Measurements from ENCODE around the gene SIGLEC14.
"Not testable (repeated sequence)": the region's sequence is repeated elsewhere in the genome, so short reads cannot be mapped to it uniquely, and the experiment has no call there.

SIGLEC14 gene

DNA sequence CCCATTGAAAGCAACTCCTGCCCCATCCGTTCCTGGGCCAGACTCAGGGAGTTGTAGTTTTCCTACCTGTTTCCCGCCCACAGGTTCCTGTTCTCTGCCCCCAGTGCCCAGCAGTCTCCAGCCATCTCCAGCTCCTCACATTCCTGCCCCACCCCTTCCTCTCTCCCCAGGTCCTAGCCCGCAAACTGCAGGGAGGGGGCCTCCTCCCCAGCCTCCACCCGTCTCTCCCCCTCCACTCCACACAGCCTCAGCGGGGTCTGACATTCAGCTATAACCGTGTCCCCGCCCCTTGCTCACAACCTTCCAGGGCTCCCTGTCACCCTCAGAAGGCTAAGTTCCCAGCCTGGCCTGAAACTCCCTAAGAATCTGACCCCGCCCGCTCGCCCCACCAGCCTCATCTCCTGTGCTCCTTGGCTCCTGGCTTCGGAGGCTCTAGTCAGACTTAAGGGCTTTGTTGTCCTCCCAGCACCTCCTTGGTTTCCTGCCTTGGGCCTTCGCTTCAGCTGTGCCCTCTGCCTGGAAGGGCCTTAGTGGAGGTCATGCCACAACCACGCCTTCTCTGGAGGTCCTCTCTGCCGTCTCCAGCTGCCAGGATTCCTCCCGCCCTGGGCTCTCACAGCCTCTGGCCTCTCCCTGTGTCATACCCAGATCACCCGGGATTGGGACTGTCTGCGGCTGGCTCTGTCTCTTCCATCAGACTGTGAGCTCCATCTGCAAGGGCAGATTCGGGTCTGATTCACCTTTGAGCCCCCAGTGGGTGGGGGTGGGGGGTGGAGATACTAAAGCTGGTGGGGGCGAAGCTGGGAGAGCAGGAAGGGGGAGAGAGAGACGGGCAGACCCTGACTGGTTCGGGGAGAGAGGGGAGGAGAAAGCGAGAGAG lies 41.4 kb upstream of the SIGLEC14 start:
- Histone ChIP-seq H3K4me1 (ENCODE audit: insufficient read depth, low read length) (peaks cover 7% of the 10 kb centered on the region), H3K36me3 (ENCODE audit: insufficient read depth, low read length) (no peaks in the 10 kb centered on the region), H3K9me3 (ENCODE audit: control insufficient read depth, insufficient read depth, low read length) (no peaks in the 10 kb centered on the region), H3K9ac (ENCODE audit: low read depth, low read length) (peak overlapping the region; percentile 55)

DNA sequence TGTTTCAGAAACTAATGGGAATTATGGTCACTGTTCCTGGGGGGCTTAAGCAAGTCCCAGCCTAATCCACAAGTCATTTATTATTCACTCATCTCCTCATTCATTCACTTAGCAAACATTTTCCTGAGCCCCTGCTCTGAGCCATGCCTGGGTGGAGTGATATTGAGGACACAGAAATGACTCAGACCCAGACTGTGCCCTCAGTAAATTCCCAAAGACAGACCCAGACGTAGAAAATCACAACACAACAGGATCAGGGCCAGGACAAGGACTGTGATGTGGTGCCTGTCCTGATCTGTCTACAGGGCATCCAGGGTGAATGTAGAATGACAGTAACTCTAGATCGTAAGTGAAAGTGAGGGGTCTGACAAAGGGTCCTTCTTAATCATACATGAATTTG lies 39.5 kb upstream of the SIGLEC14 start:
- Histone ChIP-seq H3K9ac (ENCODE audit: low read depth, low read length) (no peak overlapping the region), H3K9me3 (ENCODE audit: control insufficient read depth, insufficient read depth, low read length) (no peaks in the 10 kb centered on the region)

DNA sequence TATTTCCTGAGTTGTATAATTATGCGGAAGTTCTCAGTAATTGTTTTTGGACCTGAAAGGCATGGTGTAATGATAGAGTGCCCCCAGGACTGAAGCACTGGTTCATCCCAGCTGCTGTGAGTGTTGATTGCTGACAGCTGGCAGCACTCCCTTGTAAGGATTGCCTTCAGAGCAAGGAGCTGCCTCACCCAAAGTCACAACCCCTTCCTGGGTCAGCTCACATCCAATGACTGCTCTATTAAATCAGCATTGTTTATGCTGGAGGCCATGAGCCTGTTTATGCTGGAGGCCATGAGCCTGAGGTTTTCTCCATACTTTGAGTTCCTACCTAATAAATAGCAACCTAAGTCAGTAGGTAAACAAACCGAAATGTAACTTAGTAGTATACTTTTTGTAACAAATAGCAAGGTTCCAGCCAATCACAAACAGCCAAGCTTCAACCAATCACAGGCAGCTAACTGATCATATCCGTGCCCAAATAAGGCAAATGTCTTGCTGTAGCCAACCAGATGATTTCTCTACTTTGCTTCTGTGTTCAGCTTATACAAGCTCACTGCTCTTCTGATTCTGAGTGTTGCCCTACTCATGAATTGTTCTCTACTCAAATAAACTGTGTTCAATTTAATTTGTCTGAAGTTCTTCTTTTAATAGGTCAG lies 34.8 kb upstream of the SIGLEC14 start:
- Histone ChIP-seq H3K4me1 (ENCODE audit: insufficient read depth, low read length) (no peaks in the 10 kb centered on the region), H3K9ac (ENCODE audit: low read depth, low read length) (no peak overlapping the region), H3K9me3 (ENCODE audit: control insufficient read depth, insufficient read depth, low read length) (no peaks in the 10 kb centered on the region), H3K36me3 (ENCODE audit: insufficient read depth, low read length) (no peaks in the 10 kb centered on the region)

More for the DNA sequence above, 39.5 kb upstream of the SIGLEC14 start:
- peaks cover 7% of the 10 kb centered on the region; the same call in 1 of the 2 replicates for H3K4me1 ChIP-seq (ENCODE audit: insufficient read depth, low read length)
- no peaks in the 10 kb centered on the region for H3K36me3 ChIP-seq (ENCODE audit: insufficient read depth, low read length)

DNA sequence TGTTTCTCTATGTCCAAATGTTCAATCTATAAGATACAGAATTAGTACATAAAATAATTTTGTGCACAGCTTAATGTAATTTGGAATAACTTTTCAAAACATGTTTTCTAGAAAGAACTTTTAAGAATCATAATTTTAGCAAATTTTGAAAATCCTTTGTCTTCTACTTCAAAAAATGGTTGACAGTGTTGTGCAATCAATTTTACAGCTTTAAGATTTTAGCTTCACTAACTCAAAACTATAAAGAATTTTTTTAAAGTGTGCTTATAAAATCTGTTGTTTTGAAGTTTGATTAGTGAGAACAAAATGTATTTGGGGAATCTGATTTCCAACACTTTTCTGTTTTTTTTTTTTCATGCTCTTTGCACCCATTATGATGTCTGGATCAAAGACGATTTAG lies 33.8 kb upstream of the SIGLEC14 start:
- H3K9ac ChIP-seq (ENCODE audit: low read depth, low read length): no peak overlapping the region
- no peaks in the 10 kb centered on the region for H3K9me3 ChIP-seq (ENCODE audit: control insufficient read depth, insufficient read depth, low read length)
- no peaks in the 10 kb centered on the region for H3K4me1 ChIP-seq (ENCODE audit: insufficient read depth, low read length)
- H3K36me3 ChIP-seq (ENCODE audit: insufficient read depth, low read length): no peaks in the 10 kb centered on the region

DNA sequence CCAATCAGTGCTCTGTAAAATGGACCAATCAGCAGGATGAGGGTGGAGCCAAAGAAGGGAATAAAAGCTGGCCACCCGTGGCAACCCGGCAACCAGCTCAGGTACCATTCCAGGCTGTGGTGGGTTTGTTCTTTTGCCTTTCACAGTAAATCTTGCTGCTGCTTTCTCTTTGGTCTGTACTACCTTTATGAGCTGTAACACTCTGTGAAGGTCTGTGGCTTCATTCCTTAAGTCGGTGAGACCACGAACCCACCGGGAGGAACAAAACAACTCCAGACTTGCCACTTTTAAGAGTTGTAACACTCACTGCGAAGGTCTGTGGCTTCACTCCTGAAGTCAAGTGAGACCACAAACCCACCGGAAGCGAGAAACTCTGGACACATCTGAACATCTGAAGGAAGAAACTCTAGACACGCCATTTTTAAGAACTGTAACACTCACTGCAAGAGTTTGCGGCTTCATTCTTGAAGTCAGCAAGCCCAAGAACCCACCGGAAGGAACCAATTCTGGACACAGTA lies 30.0 kb upstream of the SIGLEC14 start:
- Histone ChIP-seq H3K36me3 (ENCODE audit: insufficient read depth, low read length) (no peaks in the 10 kb centered on the region), H3K9ac (ENCODE audit: low read depth, low read length) (no peak overlapping the region), H3K9me3 (ENCODE audit: control insufficient read depth, insufficient read depth, low read length) (no peaks in the 10 kb centered on the region), H3K4me1 (ENCODE audit: insufficient read depth, low read length) (no peaks in the 10 kb centered on the region)

DNA sequence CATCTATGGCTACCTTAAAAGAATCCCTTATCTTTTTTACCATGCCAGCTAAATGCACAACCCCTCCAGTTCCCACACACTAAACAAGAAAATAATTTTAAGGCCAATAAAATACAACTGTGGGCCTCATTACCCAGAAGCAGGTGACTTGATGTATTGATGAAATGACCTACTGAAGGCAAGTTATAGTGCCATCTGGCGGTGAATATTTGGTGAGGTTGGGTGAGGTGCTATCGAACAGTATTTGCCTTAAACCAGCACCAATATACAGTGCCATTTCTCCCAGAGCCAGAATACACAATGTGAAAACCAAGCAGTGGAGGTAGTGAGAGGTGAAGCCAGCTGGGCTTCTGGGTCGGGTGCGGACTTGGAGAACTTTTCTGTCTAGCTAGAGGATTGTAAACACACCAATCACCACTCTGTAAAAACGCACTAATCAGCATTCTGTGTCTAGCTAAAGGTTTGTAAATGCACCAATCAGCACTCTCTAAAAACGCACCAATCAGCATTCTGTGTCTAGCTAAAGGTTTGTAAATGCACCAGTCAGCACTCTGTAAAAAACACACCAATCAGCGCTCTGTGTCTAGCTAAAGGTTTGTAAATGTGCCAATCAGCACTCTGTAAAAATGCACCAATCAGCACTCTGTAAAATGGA lies 29.4 kb upstream of the SIGLEC14 start:
- H3K4me1 ChIP-seq (ENCODE audit: insufficient read depth, low read length); H3K36me3 ChIP-seq (ENCODE audit: insufficient read depth, low read length); H3K9ac ChIP-seq (ENCODE audit: low read depth, low read length); H3K9me3 ChIP-seq (ENCODE audit: control insufficient read depth, insufficient read depth, low read length): not testable (repeated sequence)

DNA sequence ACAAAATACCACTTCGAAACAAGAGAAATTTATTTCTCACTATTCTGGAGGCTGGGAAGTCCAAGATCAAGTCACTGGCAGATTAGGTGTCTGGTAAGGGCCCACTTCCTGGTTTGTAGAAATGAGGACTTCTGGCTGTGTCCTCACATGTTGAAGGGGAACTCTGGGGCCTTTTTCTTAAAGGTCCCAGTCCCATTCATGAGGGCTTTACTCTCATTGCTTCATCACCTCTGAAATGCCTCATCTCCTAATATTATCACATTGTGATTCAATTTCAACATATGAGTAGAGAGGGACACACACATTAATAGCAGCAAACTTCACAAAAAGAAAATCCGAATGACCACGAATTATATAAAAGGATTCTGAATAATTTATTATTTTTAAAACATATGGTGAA lies 21.6 kb upstream of the SIGLEC14 start:
- no peaks in the 10 kb centered on the region for H3K9me3 ChIP-seq (ENCODE audit: control insufficient read depth, insufficient read depth, low read length)
- H3K9ac ChIP-seq (ENCODE audit: low read depth, low read length): no peak overlapping the region
- no peaks in the 10 kb centered on the region for H3K36me3 ChIP-seq (ENCODE audit: insufficient read depth, low read length)
- no peaks in the 10 kb centered on the region for H3K4me1 ChIP-seq (ENCODE audit: insufficient read depth, low read length)

DNA sequence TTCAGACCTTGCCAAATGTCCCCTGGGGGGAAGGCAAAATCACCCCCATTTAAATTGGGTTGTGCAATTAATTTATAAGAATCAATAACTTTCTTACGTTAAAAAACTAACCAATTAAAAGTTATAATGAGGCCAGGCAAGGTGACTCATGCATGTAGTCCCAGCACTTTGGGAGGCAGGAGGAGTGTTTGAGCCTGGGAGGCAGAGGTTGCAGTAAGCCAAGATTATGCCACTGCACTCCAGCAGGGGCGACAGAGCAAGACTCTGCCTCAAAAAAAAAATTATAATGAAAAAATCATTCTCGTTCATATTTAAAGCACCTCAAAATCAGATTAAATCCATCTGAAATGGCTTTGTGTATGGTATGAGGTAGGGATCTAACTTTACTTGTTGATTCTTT lies 18.4 kb upstream of the SIGLEC14 start:
- no peaks in the 10 kb centered on the region for H3K9me3 ChIP-seq (ENCODE audit: control insufficient read depth, insufficient read depth, low read length)
- no peaks in the 10 kb centered on the region for H3K4me1 ChIP-seq (ENCODE audit: insufficient read depth, low read length)
- H3K36me3 ChIP-seq (ENCODE audit: insufficient read depth, low read length): no peaks in the 10 kb centered on the region
- H3K9ac ChIP-seq (ENCODE audit: low read depth, low read length): no peak overlapping the region

DNA sequence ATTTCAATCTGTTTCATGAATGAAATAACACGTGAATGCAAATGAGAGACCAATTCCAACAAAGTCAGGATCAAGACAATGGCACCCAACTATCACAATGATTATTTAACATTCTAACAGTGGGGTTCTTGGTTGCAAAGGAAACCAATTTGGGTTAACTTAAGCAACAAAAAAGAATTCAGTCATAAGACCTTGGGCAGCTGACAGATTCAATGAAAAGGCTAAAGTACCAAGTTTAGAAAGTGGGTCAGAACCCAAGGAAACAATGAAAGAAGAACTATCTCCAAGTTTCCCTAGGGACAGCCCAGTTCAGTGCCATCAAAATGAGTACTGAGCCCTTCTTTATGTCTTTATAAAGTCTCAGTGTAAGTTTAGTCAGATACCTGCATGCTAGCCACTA lies 17.5 kb upstream of the SIGLEC14 start:
- H3K9me3 ChIP-seq (ENCODE audit: control insufficient read depth, insufficient read depth, low read length): no peaks in the 10 kb centered on the region
- H3K36me3 ChIP-seq (ENCODE audit: insufficient read depth, low read length): no peaks in the 10 kb centered on the region
- no peaks in the 10 kb centered on the region for H3K4me1 ChIP-seq (ENCODE audit: insufficient read depth, low read length)
- no peak overlapping the region for H3K9ac ChIP-seq (ENCODE audit: low read depth, low read length)

DNA sequence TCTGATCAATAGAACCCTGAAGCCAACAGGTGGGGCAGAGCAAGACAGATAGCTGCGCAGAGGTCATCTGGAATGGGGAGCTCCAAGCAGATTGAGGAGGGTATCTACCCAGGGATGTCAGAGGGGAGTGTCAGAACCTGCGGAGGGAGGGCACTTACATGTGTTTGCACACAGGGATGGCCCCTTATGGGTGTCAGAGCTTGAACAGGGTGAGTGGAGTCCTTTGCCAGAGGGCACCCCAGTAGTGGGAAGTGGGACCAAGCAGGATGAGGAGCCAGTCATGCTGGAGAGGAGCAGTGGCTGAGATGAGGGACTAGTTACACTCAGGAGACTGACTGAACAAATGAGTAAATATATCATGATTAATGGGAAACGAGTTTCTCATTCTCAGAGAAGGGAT lies 17.0 kb upstream of the SIGLEC14 start:
- H3K36me3 ChIP-seq (ENCODE audit: insufficient read depth, low read length): no peaks in the 10 kb centered on the region
- no peaks in the 10 kb centered on the region for H3K9me3 ChIP-seq (ENCODE audit: control insufficient read depth, insufficient read depth, low read length)
- no peak overlapping the region for H3K9ac ChIP-seq (ENCODE audit: low read depth, low read length)
- no peaks in the 10 kb centered on the region for H3K4me1 ChIP-seq (ENCODE audit: insufficient read depth, low read length)

DNA sequence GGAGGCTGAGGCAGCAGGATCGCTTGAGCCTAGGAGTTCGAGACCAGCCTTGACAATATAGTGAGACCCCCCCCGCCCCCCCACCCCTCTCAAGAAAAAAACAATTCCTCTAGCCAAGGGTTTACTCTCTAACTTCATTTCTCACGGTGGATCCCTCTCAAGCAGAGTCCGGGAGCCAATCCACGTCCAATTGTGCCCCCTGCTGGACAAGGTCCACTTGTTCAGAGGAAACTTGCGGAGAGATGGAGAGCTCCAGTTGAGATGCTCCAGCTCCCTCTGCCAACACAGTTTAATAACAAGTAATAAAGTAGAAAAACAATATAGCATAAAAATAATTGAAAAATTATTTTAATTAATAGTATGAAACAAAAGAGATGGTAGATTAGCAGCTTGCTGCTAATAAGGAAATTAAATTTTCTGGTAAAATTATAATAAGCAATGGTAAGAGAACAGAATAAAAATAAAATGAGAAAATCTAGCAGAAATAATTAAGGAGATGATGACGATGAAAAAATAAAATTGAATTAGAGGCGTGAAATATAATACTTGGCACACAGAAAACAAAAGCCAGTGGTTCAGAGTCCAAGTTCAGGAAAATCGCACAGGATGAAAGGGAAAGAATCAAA lies 14.5 kb upstream of the SIGLEC14 start:
- H3K9me3 ChIP-seq (ENCODE audit: control insufficient read depth, insufficient read depth, low read length): no peaks in the 10 kb centered on the region
- H3K9ac ChIP-seq (ENCODE audit: low read depth, low read length): no peak overlapping the region
- H3K36me3 ChIP-seq (ENCODE audit: insufficient read depth, low read length): no peaks in the 10 kb centered on the region
- H3K4me1 ChIP-seq (ENCODE audit: insufficient read depth, low read length): no peaks in the 10 kb centered on the region

DNA sequence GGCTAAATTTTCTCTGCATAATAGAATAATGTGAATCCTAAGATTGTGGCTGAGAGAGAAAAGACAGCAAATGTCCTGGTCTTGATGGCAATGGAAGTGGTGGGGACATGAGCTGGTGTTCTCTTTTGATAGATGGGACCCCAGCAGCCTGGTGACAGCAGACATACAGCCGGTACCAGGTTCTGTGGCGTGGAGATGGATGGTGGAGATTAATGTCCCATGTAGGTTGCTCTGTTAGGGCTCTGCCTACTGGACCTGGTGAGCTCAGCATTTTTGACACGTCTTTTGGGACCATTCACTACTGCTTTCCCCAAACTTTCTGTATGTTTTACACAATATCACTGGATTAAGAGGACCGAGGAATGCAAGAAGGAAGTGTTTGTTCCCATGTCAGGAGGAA lies 8.2 kb upstream of the SIGLEC14 start:
- Histone ChIP-seq H3K36me3 (ENCODE audit: insufficient read depth, low read length) (no peaks in the 10 kb centered on the region), H3K4me1 (ENCODE audit: insufficient read depth, low read length) (no peaks in the 10 kb centered on the region), H3K9me3 (ENCODE audit: control insufficient read depth, insufficient read depth, low read length) (no peaks in the 10 kb centered on the region), H3K9ac (ENCODE audit: low read depth, low read length) (no peak overlapping the region)

DNA sequence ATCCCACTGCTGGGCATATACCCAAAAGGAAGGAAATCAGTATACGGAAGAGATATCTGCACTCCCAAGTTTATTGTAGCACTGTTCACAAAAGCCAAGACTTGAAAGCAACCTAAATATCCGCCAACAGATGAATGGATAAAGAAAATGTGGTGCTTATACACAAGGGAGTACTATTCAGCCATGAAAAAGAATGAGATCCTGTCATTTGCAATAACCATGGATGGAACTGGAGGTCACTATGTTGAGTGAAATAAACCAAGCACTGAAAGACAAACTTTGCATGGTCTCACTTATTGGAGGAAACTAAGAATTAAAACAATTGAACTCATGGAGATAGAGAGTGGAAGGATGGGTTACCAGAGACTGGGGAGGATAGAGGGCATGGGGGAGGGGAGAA lies 6.5 kb upstream of the SIGLEC14 start:
- no peaks in the 10 kb centered on the region for H3K36me3 ChIP-seq (ENCODE audit: insufficient read depth, low read length)
- no peak overlapping the region for H3K9ac ChIP-seq (ENCODE audit: low read depth, low read length)
- H3K9me3 ChIP-seq (ENCODE audit: control insufficient read depth, insufficient read depth, low read length): no peaks in the 10 kb centered on the region
- H3K4me1 ChIP-seq (ENCODE audit: insufficient read depth, low read length): no peaks in the 10 kb centered on the region

DNA sequence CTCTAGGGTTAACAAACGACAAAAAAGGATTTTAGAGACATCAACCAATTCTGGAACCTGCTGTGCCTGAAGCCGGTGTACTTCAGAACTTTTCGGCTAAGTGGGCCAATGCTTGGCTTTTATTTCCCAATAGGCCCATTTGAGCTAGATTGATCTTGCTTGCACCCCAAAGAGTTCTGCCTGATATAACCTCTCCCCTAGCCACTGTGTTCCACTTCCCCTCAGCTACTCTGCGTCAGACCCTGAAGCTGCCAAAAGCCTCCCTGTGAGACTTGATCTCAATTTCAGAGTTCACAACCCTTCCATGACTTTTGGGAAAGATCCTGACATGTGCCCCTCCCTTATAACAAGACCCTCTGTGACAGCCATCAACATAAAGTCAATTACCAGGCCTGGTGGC lies 5.6 kb upstream of the SIGLEC14 start:
- Histone ChIP-seq H3K9ac (ENCODE audit: low read depth, low read length) (no peak overlapping the region), H3K9me3 (ENCODE audit: control insufficient read depth, insufficient read depth, low read length) (no peaks in the 10 kb centered on the region), H3K36me3 (ENCODE audit: insufficient read depth, low read length) (no peaks in the 10 kb centered on the region), H3K4me1 (ENCODE audit: insufficient read depth, low read length) (no peaks in the 10 kb centered on the region)
